Parathyroid adenoma (tissue), 2 donors: ENCODE data around the gene BSN.

Experiments used
- H2AFZ ChIP-seq: fragments of 300-600 bp; sonication (generic); one replicate; pipeline ENCODE4 v1.7.0; 2017; ENCODE audit warnings: antibody characterized with exemption, mild to moderate bottlenecking
- H3K27ac ChIP-seq: fragments of 300-600 bp; sonication (generic); one replicate; pipeline ENCODE4 v1.7.0; 2017
- H3K27me3 ChIP-seq: fragments of 300-600 bp; sonication (generic); one replicate; pipeline ENCODE4 v1.7.0; 2017; ENCODE audit warnings: low read length; ENCODE audit not compliant: control insufficient read depth, insufficient read depth
- H3K36me3 ChIP-seq: fragments of 300-600 bp; sonication (generic); one replicate; pipeline ENCODE4 v1.7.0; 2017; ENCODE audit warnings: low read length; ENCODE audit not compliant: control insufficient read depth, insufficient read depth
- H3K4me1 ChIP-seq: fragments of 300-600 bp; sonication (generic); one replicate; pipeline ENCODE4 v1.7.0; 2017; ENCODE audit warnings: control low read depth
- H3K4me2 ChIP-seq: fragments of 300-600 bp; sonication (generic); one replicate; pipeline ENCODE4 v1.7.0; 2017; ENCODE audit warnings: low read length
- H3K4me3 ChIP-seq: fragments of 300-600 bp; sonication (generic); one replicate; pipeline ENCODE4 v1.7.0; 2017; ENCODE audit warnings: low read depth, low read length
- H3K79me2 ChIP-seq: fragments of 300-600 bp; sonication (generic); one replicate; pipeline ENCODE4 v1.7.0; 2017; ENCODE audit warnings: control low read depth
- H3K9ac ChIP-seq: fragments of 300-600 bp; sonication (generic); one replicate; pipeline ENCODE4 v1.7.0; 2017; ENCODE audit warnings: mild to moderate bottlenecking
- H3K9me3 ChIP-seq: fragments of 300-600 bp; sonication (generic); one replicate; pipeline ENCODE4 v1.7.0; 2017; ENCODE audit warnings: low read length; ENCODE audit not compliant: control insufficient read depth
- CTCF ChIP-seq: fragments of 300-600 bp; sonication (generic); IDR thresholded peaks from one replicate; pipeline ENCODE4 v1.7.0; 2017; ENCODE audit warnings: antibody characterized with exemption, mild to moderate bottlenecking
- donor health status: primary hyperparathyroidism.

Gene BSN

GRCh38 chr3:49671291-49672288 lies 117.3 kb downstream of the BSN start:
- no peak overlapping the region for H3K4me3 ChIP-seq
- peak overlapping the region; percentile 46 for H3K27ac ChIP-seq
- no peak overlapping the region for H3K4me2 ChIP-seq
- H3K9ac ChIP-seq: no peak overlapping the region
- no peaks in the 10 kb centered on the region for H3K9me3 ChIP-seq
- no peaks in the 10 kb centered on the region for H3K36me3 ChIP-seq
- H3K4me1 ChIP-seq: peaks cover 17% of the 10 kb centered on the region
- no peak overlapping the region for H2AFZ ChIP-seq
- peak; percentile 85 for TF ChIP-seq CTCF
- H3K27me3 ChIP-seq: no peaks in the 10 kb centered on the region
- H3K79me2 ChIP-seq: no peaks in the 10 kb centered on the region

- peak overlapping the region; percentile 89 for H2AFZ ChIP-seq
- H3K27ac ChIP-seq: peak overlapping the region; percentile 93
- H3K9ac ChIP-seq: no peak overlapping the region
- H3K4me1 ChIP-seq: peaks cover 17% of the 10 kb centered on the region
- H3K36me3 ChIP-seq: no peaks in the 10 kb centered on the region
- TF ChIP-seq CTCF: no peak
- no peaks in the 10 kb centered on the region for H3K9me3 ChIP-seq
- H3K79me2 ChIP-seq: no peaks in the 10 kb centered on the region
- H3K4me2 ChIP-seq: peak overlapping the region; percentile 64
- H3K4me3 ChIP-seq: peak overlapping the region; percentile 79
- no peaks in the 10 kb centered on the region for H3K27me3 ChIP-seq
These were observed 118.9 kb downstream of the BSN start for GRCh38 chr3:49673121-49673714.

GRCh38 chr3:49673715-49674496 lies 119.6 kb downstream of the BSN start, which contains the start of gene APEH:
Gene APEH (plus strand): TSS chr3:49674351. CDS start chr3:49674402, 51 bp downstream.
- Histone ChIP-seq H3K79me2 (no peaks in the 10 kb centered on the region), H3K36me3 (no peaks in the 10 kb centered on the region), H3K27me3 (no peaks in the 10 kb centered on the region), H2AFZ (peak within 1 kb of the TSS; percentile 89), H3K27ac (peak within 1 kb of the TSS; percentile 93), H3K9me3 (no peaks in the 10 kb centered on the region), H3K4me2 (peak within 1 kb of the TSS; percentile 64), H3K9ac (peak within 1 kb of the TSS; percentile 42), H3K4me3 (peak within 1 kb of the TSS; percentile 79), H3K4me1 (peaks cover 17% of the 10 kb centered on the region)
- TF ChIP-seq CTCF: no peak

GRCh38 chr3:49674497-49674983 lies 120.3 kb downstream of the BSN start:
- H3K4me1 ChIP-seq: peaks cover 17% of the 10 kb centered on the region
- no peaks in the 10 kb centered on the region for H3K36me3 ChIP-seq
- H3K4me3 ChIP-seq: peak overlapping the region; percentile 79
- H3K4me2 ChIP-seq: peak overlapping the region; percentile 64
- H3K27me3 ChIP-seq: no peaks in the 10 kb centered on the region
- TF ChIP-seq CTCF: no peak
- H3K27ac ChIP-seq: peak overlapping the region; percentile 93
- peak overlapping the region; percentile 42 for H3K9ac ChIP-seq
- peak overlapping the region; percentile 89 for H2AFZ ChIP-seq
- H3K9me3 ChIP-seq: no peaks in the 10 kb centered on the region
- no peaks in the 10 kb centered on the region for H3K79me2 ChIP-seq
